Measurements from ENCODE around the gene IL12RB1. TPM values are rescaled to one million over a fixed set of nuclear protein-coding genes. Genes with fewer than 3 reads are reported as not detected.

Gene IL12RB1
- total and polyA plus RNA-seq, 2 of the 8 experiments (the other 6 are each of a cell fraction or from before 2014, with no cell fraction given): 0.03 TPM; not detected in 1

DNA sequence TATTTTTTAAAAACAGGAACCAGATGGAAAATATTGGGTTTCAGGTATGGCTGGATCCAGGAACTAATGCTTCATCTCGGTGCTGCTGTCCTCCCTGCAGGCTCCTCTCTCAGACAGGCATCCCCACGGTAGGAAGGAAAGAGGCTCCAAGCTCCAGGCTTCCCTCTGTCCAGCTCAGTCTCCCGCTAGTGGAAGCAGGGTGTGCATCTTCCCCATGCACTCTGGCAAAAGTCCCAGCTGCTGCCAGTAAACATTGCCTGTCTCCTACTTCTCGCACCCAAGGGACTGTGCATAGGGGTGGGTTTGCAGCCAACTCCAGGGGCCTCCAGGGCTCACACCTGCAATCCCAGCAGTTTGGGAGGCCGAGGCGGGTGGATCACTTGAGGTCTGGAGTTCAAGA is 29.2 kb downstream of the IL12RB1 start:
- H2BK5ac ChIP-seq (ENCODE audit: low read depth, low read length): no peak overlapping the region
- no peaks in the 10 kb centered on the region for H3K9me3 ChIP-seq (ENCODE audit: insufficient read depth in 2 of 2, low read depth in 1 of 2, low read length in 1 of 2)
- CTCF ChIA-PET (ENCODE audit: partially characterized antibody): interaction anchor here (0.6 to 3.6 kb wide), 11 partner anchors 10 to 55 kb away, joined by 3 to 34 read pairs (median 5); partner anchors contain the start of gene ARRDC2
- FAIRE-seq: no peak
- H3K4me2 ChIP-seq (ENCODE audit: insufficient read depth in 1 of 2, low read depth in 2 of 2, low read length in 2 of 2): no peak overlapping the region
- H3K79me1 ChIP-seq (ENCODE audit: low read depth, low read length): no peaks in the 10 kb centered on the region
- no peak for DNase-seq (ENCODE audit: low read depth in 1 of 2, low spot score in 2 of 2)
- no peak overlapping the region for H4K5ac ChIP-seq (ENCODE audit: insufficient read length, low read depth, low read length)
- WGBS, 2 experiments (ENCODE audit: extremely low coverage in 1 of 2, insufficient coverage in 1 of 2, insufficient read length in 1 of 2, insufficient replicate concordance in 2 of 2, low coverage in 1 of 2, low lambda C conversion rate in 2 of 2, missing lambda C conversion rate in 1 of 2): 93% methylated on average over 6 of the region's 6 CpGs; no CpG with 5 or more reads in 1 of the 2 experiments
- H2AFZ ChIP-seq (ENCODE audit: low read length): no peak overlapping the region
- H2AK5ac ChIP-seq (ENCODE audit: low read depth, low read length): peak overlapping the region; percentile 56; the same call in 1 of the 2 replicates
- no peak for TF ChIP-seq HDAC2 (IDR thresholded peaks at IDR 0.05; ENCODE audit: borderline replicate concordance in 1 of 2, low read depth in 2 of 2, low read length in 2 of 2)
- no peak for TF ChIP-seq RXRA (IDR thresholded peaks at IDR 0.05; ENCODE audit: insufficient read depth, low read depth, low read length)
- TF ChIP-seq USF2 (IDR thresholded peaks at IDR 0.05; ENCODE audit: low read length): no peak
- no peak for TF ChIP-seq SIN3A (conservative IDR thresholded peaks at IDR 0.05 in 1 of 2, IDR thresholded peaks at IDR 0.05 in 1 of 2; ENCODE audit: low read depth in 1 of 2, low read length in 2 of 2)
- TF ChIP-seq TAF1 (IDR thresholded peaks at IDR 0.05; ENCODE audit: low read depth, low read length): no peak
- TF ChIP-seq CEBPB (IDR thresholded peaks at IDR 0.05; ENCODE audit: low read depth, low read length): no peak
- TF ChIP-seq SIRT6 (IDR thresholded peaks at IDR 0.05; ENCODE audit: low read length): no peak
- TF ChIP-seq KDM1A (IDR thresholded peaks at IDR 0.05; ENCODE audit: borderline replicate concordance, low read length): no peak
- no peaks in the 10 kb centered on the region for H4K20me1 ChIP-seq (replicated peaks in 1 of 2; ENCODE audit: control insufficient read depth in 1 of 2, insufficient read depth in 2 of 2, low read length in 2 of 2)
- POLR2A ChIA-PET (ENCODE audit: partially characterized antibody): interaction anchor here (0.8 to 1.3 kb wide), 3 partner anchors 50 to 197 kb away, joined by 3 to 4 read pairs (median 3); partner anchors contain the start of gene ARRDC2
- peaks cover 2% of the 10 kb centered on the region; the same call in 1 of the 2 replicates for H3K23me2 ChIP-seq (ENCODE audit: low read depth, low read length)
- no peak overlapping the region for H2BK20ac ChIP-seq (ENCODE audit: low read length)
- no peak overlapping the region for H3K14ac ChIP-seq (ENCODE audit: insufficient read length)
- H3K79me2 ChIP-seq (ENCODE audit: control insufficient read depth in 1 of 2, insufficient read depth in 2 of 2, low read length in 2 of 2): no peaks in the 10 kb centered on the region
- H2BK120ac ChIP-seq (replicated peaks; ENCODE audit: low read depth, low read length): no peak overlapping the region
- no peak overlapping the region for H3K56ac ChIP-seq (replicated peaks; ENCODE audit: insufficient read length, low read depth, low read length)
- no peaks in the 10 kb centered on the region for H3K36me3 ChIP-seq (ENCODE audit: control insufficient read depth in 2 of 4, insufficient read depth in 4 of 4, low read length in 3 of 4)
- no peak overlapping the region for H4K91ac ChIP-seq (replicated peaks; ENCODE audit: insufficient read length, low read length)
- H4K8ac ChIP-seq (ENCODE audit: extremely low read depth, insufficient read depth, low read length): no peak overlapping the region
- no peak overlapping the region for H2BK15ac ChIP-seq (ENCODE audit: low read length)
- no peak overlapping the region for H3K4ac ChIP-seq (replicated peaks; ENCODE audit: insufficient read length, low read depth, low read length)
- H3K27me3 ChIP-seq (replicated peaks in 1 of 4; ENCODE audit: control insufficient read depth in 3 of 4, extremely low read depth in 1 of 4, insufficient read depth in 3 of 4, low read length in 3 of 4): no peaks in the 10 kb centered on the region
- no peak overlapping the region for H3K27ac ChIP-seq (ENCODE audit: low read depth, low read length)
- H3K9ac ChIP-seq (replicated peaks in 1 of 4; ENCODE audit: extremely low read depth in 1 of 4, low read depth in 3 of 4, low read length in 3 of 4): no peak overlapping the region
- 0 out of 7 replicates have a peak, but pooled peaks cover 0 to 2% (median 0%) of the 10 kb centered on the region in 4 experiments for H3K4me1 ChIP-seq (replicated peaks in 1 of 4; ENCODE audit: control insufficient read depth in 3 of 4, insufficient read depth in 4 of 4, low read length in 3 of 4)
- H3K23ac ChIP-seq (ENCODE audit: insufficient read length): no peak overlapping the region
- no peak overlapping the region for H3K18ac ChIP-seq (ENCODE audit: extremely low read depth, low read length)
- peak overlapping the region; percentile 23; the same call in 1 of the 2 replicates for H2BK12ac ChIP-seq (ENCODE audit: low read depth, low read length)
- H3K4me3 ChIP-seq (ENCODE audit: extremely low read depth in 1 of 4, insufficient read depth in 2 of 4, low read depth in 3 of 4, low read length in 4 of 4): no peak overlapping the region
